Measurements from ENCODE around the gene AP1M2.
"Not testable (repeated sequence)": the region's sequence is repeated elsewhere in the genome, so short reads cannot be mapped to it uniquely, and the experiment has no call there.

AP1M2 gene

GRCh38 chr19:10543420-10544241 lies 43.5 kb downstream of the AP1M2 start, which contains the start of gene ATG4D:
TSS of gene ATG4D (plus strand) at chr19:10543904. CDS start at chr19:10544091, 187 bp downstream.
- H3K9me3 Mint-ChIP-seq, result no peaks in the 10 kb centered on the region
- H3K4me3 Mint-ChIP-seq, result peak within 1 kb of the TSS; percentile 87
- H3K27ac Mint-ChIP-seq, result peak within 1 kb of the TSS; percentile 62
- peaks cover 9% of the 10 kb centered on the region for H3K27me3 Mint-ChIP-seq
- H3K36me3 Mint-ChIP-seq (ENCODE audit: low read depth), result peaks cover 3% of the 10 kb centered on the region
- peaks cover 10% of the 10 kb centered on the region for H3K4me1 Mint-ChIP-seq (ENCODE audit: low read depth)

- H3K27ac Mint-ChIP-seq, result peak overlapping the region; percentile 45
- no peaks in the 10 kb centered on the region for H3K9me3 Mint-ChIP-seq
- no peaks in the 10 kb centered on the region for H3K36me3 Mint-ChIP-seq (ENCODE audit: low read depth)
- peaks cover 13% of the 10 kb centered on the region for H3K27me3 Mint-ChIP-seq
- peak overlapping the region; percentile 78 for H3K4me3 Mint-ChIP-seq
- H3K4me1 Mint-ChIP-seq (ENCODE audit: low read depth), result peaks cover 10% of the 10 kb centered on the region
Measured at GRCh38 chr19:10543059-10543419, 44.1 kb downstream of the AP1M2 start.

- H3K27me3 Mint-ChIP-seq, result peaks cover 16% of the 10 kb centered on the region
- H3K9me3 Mint-ChIP-seq; H3K36me3 Mint-ChIP-seq (ENCODE audit: low read depth): not testable (repeated sequence)
Measured at GRCh38 chr19:10539016-10539415, 48.1 kb downstream of the AP1M2 start.

GRCh38 chr19:10538204-10538983 lies 48.7 kb downstream of the AP1M2 start:
- Mint-ChIP-seq H3K36me3 (ENCODE audit: low read depth) (no peaks in the 10 kb centered on the region), H3K4me3 (no peak overlapping the region), H3K9me3 (no peaks in the 10 kb centered on the region), H3K27ac (no peak overlapping the region), H3K4me1 (ENCODE audit: low read depth) (no peaks in the 10 kb centered on the region), H3K27me3 (peaks cover 16% of the 10 kb centered on the region)

More at GRCh38 chr19:10539016-10539415, 48.1 kb downstream of the AP1M2 start:
- not testable (repeated sequence) for H3K4me3 Mint-ChIP-seq; H3K4me1 Mint-ChIP-seq (ENCODE audit: low read depth); H3K27ac Mint-ChIP-seq

- H3K27me3 Mint-ChIP-seq, result peaks cover 16% of the 10 kb centered on the region
- no peak overlapping the region for H3K4me3 Mint-ChIP-seq
- H3K36me3 Mint-ChIP-seq (ENCODE audit: low read depth), result no peaks in the 10 kb centered on the region
- no peaks in the 10 kb centered on the region for H3K4me1 Mint-ChIP-seq (ENCODE audit: low read depth)
- no peak overlapping the region for H3K27ac Mint-ChIP-seq
- H3K9me3 Mint-ChIP-seq, result no peaks in the 10 kb centered on the region
Measured at GRCh38 chr19:10537668-10538067, 49.4 kb downstream of the AP1M2 start.

- peaks cover 16% of the 10 kb centered on the region for H3K27me3 Mint-ChIP-seq
- H3K9me3 Mint-ChIP-seq, result no peaks in the 10 kb centered on the region
- H3K27ac Mint-ChIP-seq, result no peak overlapping the region
- H3K4me1 Mint-ChIP-seq (ENCODE audit: low read depth), result no peaks in the 10 kb centered on the region
- H3K4me3 Mint-ChIP-seq, result no peak overlapping the region
- no peaks in the 10 kb centered on the region for H3K36me3 Mint-ChIP-seq (ENCODE audit: low read depth)
Measured at GRCh38 chr19:10535613-10536012, 51.5 kb downstream of the AP1M2 start.

GRCh38 chr19:10533646-10534386 lies 53.3 kb downstream of the AP1M2 start:
- no peak overlapping the region for H3K4me3 Mint-ChIP-seq
- H3K9me3 Mint-ChIP-seq, result no peaks in the 10 kb centered on the region
- H3K27me3 Mint-ChIP-seq, result peaks cover 9% of the 10 kb centered on the region
- H3K36me3 Mint-ChIP-seq (ENCODE audit: low read depth), result no peaks in the 10 kb centered on the region
- H3K27ac Mint-ChIP-seq, result no peak overlapping the region
- H3K4me1 Mint-ChIP-seq (ENCODE audit: low read depth), result no peaks in the 10 kb centered on the region

- Mint-ChIP-seq H3K36me3 (ENCODE audit: low read depth) (no peaks in the 10 kb centered on the region), H3K9me3 (no peaks in the 10 kb centered on the region), H3K27me3 (peaks cover 3% of the 10 kb centered on the region), H3K4me3 (no peak overlapping the region), H3K4me1 (ENCODE audit: low read depth) (no peaks in the 10 kb centered on the region), H3K27ac (no peak overlapping the region)
Measured at GRCh38 chr19:10532457-10532856, 54.7 kb downstream of the AP1M2 start.

GRCh38 chr19:10526887-10527286 lies 60.2 kb downstream of the AP1M2 start:
- H3K4me1 Mint-ChIP-seq (ENCODE audit: low read depth); H3K27me3 Mint-ChIP-seq; H3K9me3 Mint-ChIP-seq; H3K4me3 Mint-ChIP-seq; H3K27ac Mint-ChIP-seq; H3K36me3 Mint-ChIP-seq (ENCODE audit: low read depth): not testable (repeated sequence)

- Mint-ChIP-seq H3K9me3 (no peaks in the 10 kb centered on the region), H3K27ac (no peak overlapping the region), H3K4me1 (ENCODE audit: low read depth) (no peaks in the 10 kb centered on the region), H3K4me3 (no peak overlapping the region), H3K36me3 (ENCODE audit: low read depth) (no peaks in the 10 kb centered on the region), H3K27me3 (no peaks in the 10 kb centered on the region)
Measured at GRCh38 chr19:10525636-10526035, 61.5 kb downstream of the AP1M2 start.

GRCh38 chr19:10523135-10523636 lies 63.9 kb downstream of the AP1M2 start:
- no peak overlapping the region for H3K4me3 Mint-ChIP-seq
- no peaks in the 10 kb centered on the region for H3K36me3 Mint-ChIP-seq (ENCODE audit: low read depth)
- peaks cover 19% of the 10 kb centered on the region for H3K27me3 Mint-ChIP-seq
- no peaks in the 10 kb centered on the region for H3K9me3 Mint-ChIP-seq
- peaks cover 16% of the 10 kb centered on the region for H3K4me1 Mint-ChIP-seq (ENCODE audit: low read depth)
- no peak overlapping the region for H3K27ac Mint-ChIP-seq

Measured in stimulated activated naive CD8-positive, alpha-beta T cell treated with anti-CD3 and anti-CD28 coated beads, Interleukin-15, Interleukin-2, amounts not matched to agents 100 ng/mL and 50 ng/mL, for 24 hours (primary cell).